Adrenal gland (tissue), 12 donors: Measurements from ENCODE around the gene DKKL1. TPM values are rescaled to one million over a fixed set of nuclear protein-coding genes. Genes with fewer than 3 reads are reported as not detected.
A peak's percentile ranks its signal among the peaks of the same experiment; 100 is the strongest.

ENCODE experiments used
- DNase-seq, 7 donors: peaks; one replicate each; pipeline ENCODE4 v3.0.0-alpha.2; 2019 to 2020
- H3K27ac ChIP-seq, 5 donors: fragments of 200-600 bp; sonication (generic) in 4 of 5; 1 replicate in 3 of 5; 2 replicates in 2 of 5; pipeline versions ENCODE4 v1.5.1 to v1.8.0; 2016 to 2020; ENCODE audit warnings: mild to moderate bottlenecking in 1 of 5
- H3K27me3 ChIP-seq: fragments of 200-600 bp; 2 replicates; pipeline ENCODE4 v1.8.0; 2021
- H3K36me3 ChIP-seq, 2 donors: fragments of 200-600 bp; replicated peaks in 1 of 2; 1 replicate in 1 of 2; 2 replicates in 1 of 2; pipeline versions ENCODE4 v1.5.1 to v1.8.0; 2018 to 2022
- H3K4me1 ChIP-seq, 2 donors: fragments of 200-600 bp; replicated peaks in 1 of 2; 1 replicate in 1 of 2; 2 replicates in 1 of 2; pipeline versions ENCODE4 v1.5.1 to v1.8.0; 2018 to 2021
- H3K4me3 ChIP-seq, 4 donors: fragments of 200-600 bp; sonication (generic) in 3 of 4; one replicate each; pipeline ENCODE4 v1.5.1; 2016 to 2018
- H3K9me3 ChIP-seq, 3 donors: fragments of 200-600 bp; sonication (generic) in 1 of 3; replicated peaks in 1 of 3; 1 replicate in 2 of 3; 2 replicates in 1 of 3; pipeline versions ENCODE4 v1.5.1 to v1.8.0; 2016 to 2021
- POLR2A ChIP-seq, 2 donors: fragments of 450-650 bp; IDR thresholded peaks; one replicate each; pipeline ENCODE4 v1.6.1; 2017; ENCODE audit warnings: antibody characterized with exemption in 2 of 2, mild to moderate bottlenecking in 2 of 2, moderate library complexity in 1 of 2
- WGBS, 4 donors: extraction: QIAGEN DNeasy Blood & Tissue Kit in 2 of 4; methylation state at CpG; one replicate each; pipeline versions ENCODE4 v1.1.5 to v1.1.7; 2013 to 2017; 5-methylcytosine and 5-hydroxymethylcytosine counted together
- intact Hi-C, 2 donors: fragments of 100-400 bp; cut with DNase I; formaldehyde crosslinking; loops; one replicate each; pipeline versions ENCODE4 v1.14.1 to v1.15.0; 2022 to 2023
- polyA plus RNA-seq, 3 donors: library from polyadenylated mRNA; stranded (reverse); fragments of 200-250 nt in 2 of 3; fragments of 350-450 nt in 1 of 3; fragmentation: Illumina TruSeq in 1 of 3; extraction: RNeasy Lipid Tissue Mini Kit (QIAGEN cat#74804) in 1 of 3; gene quantifications; one replicate each; pipeline ENCODE4 v1.2.3, GENCODE V29; 2013 to 2014
- total RNA-seq, 9 donors: library from RNA; depleted of rRNA in 4 of 9; stranded (reverse); fragments of >200 nt in 4 of 9; fragments of 120-200 nt in 1 of 9; fragmentation: NEBNext Ultra II Directional in 1 of 9; extraction: Animal tissue kit (Norgen Biotek cat#: 25700) in 1 of 9; gene quantifications; one replicate each; pipeline versions ENCODE4 v1.1.0 to v1.2.4, GENCODE V29; 2013 to 2023
- TF ChIP-seq, protein P1 (sequence below), 6 experiments: fragments of 450-650 bp in 4 of 6; fragments of 200-600 bp in 2 of 6; sonication (generic) in 1 of 6; IDR thresholded peaks; 1 replicate in 5 of 6; 2 replicates in 1 of 6; pipeline versions ENCODE4 v1.5.1 to v1.8.0; 2016 to 2021; ENCODE audit warnings: antibody characterized with exemption in 6 of 6, mild to moderate bottlenecking in 2 of 6, moderate library complexity in 1 of 6
- donor health status: healthy with polysubstance abuse.
- donor health status: Bipolar disorder and iron deficiency.
- donor health status: DM: yes; HTN: yes; CAD: no.
- donor health status: DM: no; HTN: no; CAD: no.
- donor health status: DM: no; HTN: no; CAD: no.
- donor health status: DM: yes; HTN: yes; CAD: no.

Gene DKKL1
- total and polyA plus RNA-seq, 12 donors, result 0.28 to 0.56 (median 0.44) TPM; not detected in 6

DNA sequence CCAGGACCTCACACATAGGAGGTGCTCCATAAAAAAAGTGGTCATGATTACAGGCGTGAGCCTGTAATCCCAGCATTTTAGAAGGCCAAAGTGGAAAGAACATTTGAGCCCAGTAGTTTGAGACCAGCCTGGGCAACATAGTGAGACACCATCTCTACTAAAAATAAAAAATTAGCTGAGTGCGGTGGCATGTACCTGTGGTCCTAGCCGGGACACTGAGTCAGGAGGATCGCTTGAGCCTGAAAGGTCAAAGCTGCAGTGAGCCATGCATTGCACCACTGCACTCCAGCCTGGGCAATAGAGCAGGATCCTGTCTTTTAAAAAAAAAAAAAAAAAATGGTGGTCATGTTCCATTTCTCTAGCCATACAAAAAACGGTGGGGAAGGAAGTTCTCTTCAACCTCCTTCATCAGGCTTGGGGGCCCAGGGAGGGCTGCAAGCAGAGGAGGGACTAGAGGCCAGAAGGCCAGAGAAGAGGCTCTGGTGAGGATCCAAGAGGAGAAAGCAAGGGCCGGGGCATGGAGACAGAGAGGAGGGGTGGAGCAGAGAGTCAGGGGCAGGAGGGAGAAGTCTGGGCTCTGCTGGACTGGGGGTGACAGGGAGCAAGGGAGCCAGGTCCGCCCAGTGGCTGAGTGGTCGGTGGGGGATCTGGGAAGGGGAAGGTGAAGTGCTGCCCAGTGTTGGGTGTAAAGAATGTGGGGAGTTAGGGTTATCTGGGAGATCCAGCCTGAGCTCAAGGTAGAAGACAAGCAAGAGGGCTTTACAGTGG is 33.2 kb downstream of the DKKL1 start:
- H3K4me1 ChIP-seq, result no peaks in the 10 kb centered on the region
- WGBS, 4 donors, result 71 to 78% (median 77%) methylated on average over 8 of the region's 8 CpGs
- peaks cover 2% of the 10 kb centered on the region for H3K27me3 ChIP-seq

DNA sequence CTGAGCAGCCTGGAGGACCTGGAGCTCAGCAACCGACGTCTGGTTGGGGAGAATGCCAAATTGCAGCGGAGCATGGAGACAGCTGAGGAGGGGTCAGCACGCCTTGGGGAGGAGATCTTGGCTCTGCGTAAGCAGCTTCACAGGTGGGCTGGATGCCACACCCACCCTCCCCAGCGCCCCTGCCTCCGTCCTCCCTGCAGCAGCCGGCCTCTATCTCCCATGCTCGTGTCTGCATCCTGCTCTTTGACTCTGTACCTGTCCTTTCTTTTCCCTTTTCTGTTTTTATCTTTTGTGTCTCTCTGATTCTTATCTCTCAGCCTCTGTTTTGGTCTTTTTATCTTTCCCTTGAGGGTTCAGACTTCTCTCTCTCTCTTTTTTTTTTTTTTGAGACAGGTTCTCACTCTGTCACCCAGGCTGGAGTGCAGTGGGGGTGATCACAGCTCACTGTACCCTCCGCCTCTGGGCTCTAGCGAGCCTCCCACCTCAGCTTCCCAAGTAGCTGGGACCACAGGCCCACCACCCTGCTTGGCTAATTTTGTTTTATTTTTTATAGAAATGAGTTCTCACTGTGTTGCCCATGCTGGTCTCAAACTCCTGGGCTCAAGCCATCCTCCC is 34.4 kb downstream of the DKKL1 start:
- intact Hi-C loops, result no loop called here
- Histone ChIP-seq H3K4me1 (no peaks in the 10 kb centered on the region), H3K27ac (no peak overlapping the region), H3K4me3 (no peak overlapping the region), H3K27me3 (peaks cover 2% of the 10 kb centered on the region), H3K36me3 (no peaks in the 10 kb centered on the region), H3K9me3 (no peaks in the 10 kb centered on the region)
- no peak for TF ChIP-seq POLR2A (IDR thresholded peaks at IDR 0.05)
- TF ChIP-seq, protein P1, sequence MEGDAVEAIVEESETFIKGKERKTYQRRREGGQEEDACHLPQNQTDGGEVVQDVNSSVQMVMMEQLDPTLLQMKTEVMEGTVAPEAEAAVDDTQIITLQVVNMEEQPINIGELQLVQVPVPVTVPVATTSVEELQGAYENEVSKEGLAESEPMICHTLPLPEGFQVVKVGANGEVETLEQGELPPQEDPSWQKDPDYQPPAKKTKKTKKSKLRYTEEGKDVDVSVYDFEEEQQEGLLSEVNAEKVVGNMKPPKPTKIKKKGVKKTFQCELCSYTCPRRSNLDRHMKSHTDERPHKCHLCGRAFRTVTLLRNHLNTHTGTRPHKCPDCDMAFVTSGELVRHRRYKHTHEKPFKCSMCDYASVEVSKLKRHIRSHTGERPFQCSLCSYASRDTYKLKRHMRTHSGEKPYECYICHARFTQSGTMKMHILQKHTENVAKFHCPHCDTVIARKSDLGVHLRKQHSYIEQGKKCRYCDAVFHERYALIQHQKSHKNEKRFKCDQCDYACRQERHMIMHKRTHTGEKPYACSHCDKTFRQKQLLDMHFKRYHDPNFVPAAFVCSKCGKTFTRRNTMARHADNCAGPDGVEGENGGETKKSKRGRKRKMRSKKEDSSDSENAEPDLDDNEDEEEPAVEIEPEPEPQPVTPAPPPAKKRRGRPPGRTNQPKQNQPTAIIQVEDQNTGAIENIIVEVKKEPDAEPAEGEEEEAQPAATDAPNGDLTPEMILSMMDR (IDR thresholded peaks at IDR 0.05), result no peak
- 65 to 89% (median 77%) methylated on average over 9 to 11 of the region's 11 CpGs for WGBS, 4 donors
- DNase-seq, result no peak

More for the DNA sequence above, 33.2 kb downstream of the DKKL1 start:
- H3K9me3 ChIP-seq, result no peaks in the 10 kb centered on the region
- no peak overlapping the region for H3K27ac ChIP-seq
- DNase-seq, result no peak
- no peak for TF ChIP-seq POLR2A (IDR thresholded peaks at IDR 0.05)
- TF ChIP-seq, protein P1 (IDR thresholded peaks at IDR 0.05), result no peak
- H3K36me3 ChIP-seq, result no peaks in the 10 kb centered on the region
- H3K4me3 ChIP-seq, result no peak overlapping the region
- intact Hi-C loops, result no loop called here

DNA sequence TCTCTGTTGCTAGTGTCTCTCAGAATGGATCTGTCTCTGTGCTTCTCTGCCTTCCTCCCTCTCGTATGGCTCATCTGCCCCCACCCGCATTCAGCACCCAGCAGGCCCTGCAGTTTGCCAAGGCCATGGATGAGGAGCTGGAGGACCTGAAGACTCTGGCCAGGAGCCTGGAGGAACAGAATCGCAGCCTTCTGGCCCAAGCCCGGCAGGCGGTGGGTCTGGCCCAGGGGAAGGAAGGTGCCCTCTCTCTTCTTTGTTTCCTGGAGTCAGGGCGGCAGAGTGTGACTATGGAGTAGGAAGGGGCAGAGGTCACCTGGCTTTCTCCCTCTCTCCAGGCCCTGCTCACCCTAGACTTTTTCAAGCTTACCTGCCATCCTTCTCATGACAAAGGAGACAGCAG is 35.3 kb downstream of the DKKL1 start:
- WGBS, 4 donors, result 73 to 93% (median 79%) methylated on average over 4 to 6 of the region's 6 CpGs
- no peak overlapping the region for H3K27ac ChIP-seq
- peaks cover 2% of the 10 kb centered on the region for H3K27me3 ChIP-seq
- no peaks in the 10 kb centered on the region for H3K36me3 ChIP-seq
- H3K9me3 ChIP-seq, result no peaks in the 10 kb centered on the region
- DNase-seq, result no peak
- intact Hi-C loops, result no loop called here
- no peaks in the 10 kb centered on the region for H3K4me1 ChIP-seq
- no peak for TF ChIP-seq POLR2A (IDR thresholded peaks at IDR 0.05)
- TF ChIP-seq, protein P1 (IDR thresholded peaks at IDR 0.05), result no peak
- H3K4me3 ChIP-seq, result no peak overlapping the region

DNA sequence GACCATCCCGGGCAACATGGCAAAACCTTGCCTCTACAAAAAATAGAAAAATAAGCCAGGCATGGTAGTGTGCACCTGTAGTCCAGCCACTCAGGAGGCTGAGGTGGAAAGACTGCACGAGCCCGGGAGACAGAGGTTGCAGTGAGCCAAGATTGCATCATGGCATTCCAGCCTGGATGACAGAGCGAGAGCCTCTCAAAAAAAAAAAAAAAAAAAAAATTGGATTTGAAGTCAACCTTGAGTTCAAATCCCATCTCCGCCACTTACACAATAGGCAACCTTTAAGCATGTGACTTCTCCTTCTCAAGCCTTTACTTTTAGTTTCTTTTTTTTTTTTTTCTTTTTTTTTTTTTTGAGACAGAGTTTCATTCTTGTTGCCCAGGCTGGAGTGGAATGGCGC is 36.4 kb downstream of the DKKL1 start:
- Histone ChIP-seq H3K27ac (no peak overlapping the region), H3K27me3 (peaks cover 1% of the 10 kb centered on the region), H3K4me3 (no peak overlapping the region), H3K4me1 (no peaks in the 10 kb centered on the region), H3K36me3 (no peaks in the 10 kb centered on the region), H3K9me3 (no peaks in the 10 kb centered on the region)
- 74 to 85% (median 80%) methylated on average over 6 of the region's 6 CpGs for WGBS, 4 donors
- DNase-seq, result peak in 1 of 7 donors; percentile 9
- intact Hi-C loops, result no loop called here
- TF ChIP-seq, protein P1 (IDR thresholded peaks at IDR 0.05), result no peak
- TF ChIP-seq POLR2A (IDR thresholded peaks at IDR 0.05), result no peak
